ENCODE results near the gene PHGDH. TPM values are rescaled to one million over a fixed set of nuclear protein-coding genes. Genes with fewer than 3 reads are reported as not detected.

PHGDH gene
- total and polyA plus RNA-seq, 2 donors (not counting 3 experiments of a cell fraction or from before 2014, with no cell fraction given), result 37.9 to 120 TPM

DNA sequence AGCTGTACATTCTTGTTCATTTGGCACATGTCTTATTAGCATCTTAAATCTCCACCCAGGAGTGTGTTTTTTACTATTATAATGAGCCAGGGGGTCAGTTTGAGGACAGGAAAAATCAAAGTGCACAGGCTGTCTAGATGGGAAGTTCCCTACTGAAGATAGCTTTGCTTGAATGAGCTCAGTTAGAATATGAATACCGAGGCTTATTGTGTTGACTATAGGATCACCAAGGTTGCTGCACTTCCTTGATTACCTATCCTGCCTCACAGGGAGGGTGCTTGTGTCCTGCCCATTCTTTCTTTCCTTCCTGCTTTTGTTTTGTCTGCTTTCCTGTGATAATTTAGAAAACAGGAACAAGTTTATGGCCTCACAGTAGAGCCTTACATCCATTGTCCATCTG lies 16.3 kb downstream of the PHGDH start:
- Histone ChIP-seq H3K79me2 (ENCODE audit: control insufficient read depth, insufficient read depth, low read length) (no peaks in the 10 kb centered on the region), H3K9me1 (replicated peaks; ENCODE audit: control insufficient read depth, extremely low read depth, insufficient read depth, low read length) (no peaks in the 10 kb centered on the region), H3K36me3 (ENCODE audit: control insufficient read depth in 2 of 2, extremely low read depth in 1 of 2, insufficient read depth in 2 of 2, low read length in 2 of 2) (peaks cover 0 to 3% of the 10 kb centered on the region in 2 experiments), H2AFZ (ENCODE audit: low read depth, low read length) (no peak overlapping the region), H3K9me3 (replicated peaks; ENCODE audit: control insufficient read depth, insufficient read depth, low read length) (no peaks in the 10 kb centered on the region), H3K4me2 (ENCODE audit: insufficient read depth, low read length) (no peak overlapping the region), H4K20me1 (replicated peaks; ENCODE audit: control insufficient read depth, extremely low read depth, insufficient read depth, low read length) (no peaks in the 10 kb centered on the region), H3K27me3 (ENCODE audit: control insufficient read depth in 2 of 2, insufficient read depth in 2 of 2, low read length in 2 of 2) (no peaks in the 10 kb centered on the region), H3K4me1 (ENCODE audit: control insufficient read depth, extremely low read depth, insufficient read depth, low read length) (peaks cover 14% of the 10 kb centered on the region), H3K27ac (ENCODE audit: insufficient read depth, low read depth, low read length) (peak overlapping the region; percentile 37), H3K4me3 (replicated peaks in 1 of 3; ENCODE audit: insufficient read depth in 1 of 3, low read depth in 1 of 3, low read length in 3 of 3) (no peak overlapping the region), H3K9ac (replicated peaks; ENCODE audit: extremely low read depth, insufficient read depth, low read length) (no peak overlapping the region)
- no peak for TF ChIP-seq GATA2 (IDR thresholded peaks at IDR 0.05; ENCODE audit: insufficient read depth, insufficient read length, low read depth, low read length)
- TF ChIP-seq MYC (IDR thresholded peaks at IDR 0.05; ENCODE audit: low read depth, low read length), result no peak
- TF ChIP-seq POLR2A (IDR thresholded peaks at IDR 0.05; ENCODE audit: low read depth, low read length), result no peak
- TF ChIP-seq FOS (IDR thresholded peaks at IDR 0.05; ENCODE audit: borderline replicate concordance, insufficient read depth, low read length), result no peak
- TF ChIP-seq POLR2AphosphoS5 (IDR thresholded peaks at IDR 0.05; ENCODE audit: insufficient read depth, low read depth, low read length), result no peak
- no peak for TF ChIP-seq JUN (IDR thresholded peaks at IDR 0.05; ENCODE audit: borderline replicate concordance, insufficient read depth, insufficient read length, low read depth)
- DNase-seq (ENCODE audit: low read depth, low spot score), result peak; percentile 52
- dilution Hi-C loops (cut with MboI; ENCODE audit: extremely low pct_ligation_motif_present, low sequenced_read_pairs) (no loop called here), intact Hi-C loops (cut with micrococcal nuclease) (no loop called here)
- FAIRE-seq, result peak; percentile 91
- BruUV-seq (replicated peaks), result no TSS peak
- ChIA-PET CTCF (interaction anchor here (0.8 to 2.6 kb wide), 6 partner anchors 10 to 117 kb away, joined by 3 to 21 read pairs (median 3); no protein-coding TSS in a partner anchor), POLR2A (no interaction called here)

- Histone ChIP-seq H3K9me1 (replicated peaks; ENCODE audit: control insufficient read depth, extremely low read depth, insufficient read depth, low read length) (no peaks in the 10 kb centered on the region), H3K4me1 (ENCODE audit: control insufficient read depth, extremely low read depth, insufficient read depth, low read length) (peaks cover 14% of the 10 kb centered on the region), H3K4me3 (replicated peaks in 1 of 3; ENCODE audit: insufficient read depth in 1 of 3, low read depth in 1 of 3, low read length in 3 of 3) (no peak overlapping the region), H4K20me1 (replicated peaks; ENCODE audit: control insufficient read depth, extremely low read depth, insufficient read depth, low read length) (no peaks in the 10 kb centered on the region), H2AFZ (ENCODE audit: low read depth, low read length) (no peak overlapping the region), H3K9me3 (replicated peaks; ENCODE audit: control insufficient read depth, insufficient read depth, low read length) (no peaks in the 10 kb centered on the region), H3K27ac (ENCODE audit: insufficient read depth, low read depth, low read length) (no peak overlapping the region), H3K27me3 (ENCODE audit: control insufficient read depth in 2 of 2, insufficient read depth in 2 of 2, low read length in 2 of 2) (no peaks in the 10 kb centered on the region), H3K36me3 (ENCODE audit: control insufficient read depth in 2 of 2, extremely low read depth in 1 of 2, insufficient read depth in 2 of 2, low read length in 2 of 2) (peaks cover 0 to 3% of the 10 kb centered on the region in 2 experiments), H3K79me2 (ENCODE audit: control insufficient read depth, insufficient read depth, low read length) (no peaks in the 10 kb centered on the region), H3K9ac (replicated peaks; ENCODE audit: extremely low read depth, insufficient read depth, low read length) (no peak overlapping the region), H3K4me2 (ENCODE audit: insufficient read depth, low read length) (no peak overlapping the region)
- CTCF ChIA-PET, result interaction anchor here (1.4 to 2.6 kb wide), 3 partner anchors 9 to 115 kb away, joined by 3 to 21 read pairs (median 4); no protein-coding TSS in a partner anchor
- POLR2A ChIA-PET, result no interaction called here
- no peak for DNase-seq (ENCODE audit: low read depth, low spot score)
- intact Hi-C loops (cut with micrococcal nuclease) (no loop called here), dilution Hi-C loops (cut with MboI; ENCODE audit: extremely low pct_ligation_motif_present, low sequenced_read_pairs) (no loop called here)
- TF ChIP-seq POLR2AphosphoS5 (IDR thresholded peaks at IDR 0.05; ENCODE audit: insufficient read depth, low read depth, low read length) (no peak), EZH2 (IDR thresholded peaks at IDR 0.05; ENCODE audit: borderline replicate concordance, low read depth, low read length, severe bottlenecking) (no peak)
- no peak for FAIRE-seq
- BruUV-seq (replicated peaks), result no TSS peak
Observed at GRCh38 chr1:119729044-119729443, 17.3 kb downstream of the PHGDH start.
